ENCODE results near the gene BLOC1S5. TPM values are rescaled to one million over a fixed set of nuclear protein-coding genes. Genes with fewer than 3 reads are reported as not detected.

Gene BLOC1S5
- total and polyA plus RNA-seq, 4 donors: 3.5 to 20.5 (median 6.6) TPM

- no peak overlapping the region for H3K4me3 ChIP-seq
- TF ChIP-seq CTCF (IDR thresholded peaks at IDR 0.05; ENCODE audit: control extremely low read depth, extremely low read depth): no peak
- H3K27me3 ChIP-seq (ENCODE audit: control insufficient read depth in 3 of 3, insufficient read depth in 3 of 3, low read length in 2 of 3): no peaks in the 10 kb centered on the region
- H3K27ac ChIP-seq (ENCODE audit: low read depth in 1 of 2, low read length in 1 of 2): no peak overlapping the region
- ATAC-seq (ENCODE audit: insufficient read depth, low FRiP score) (peak; percentile 56), DNase-seq (no peak)
- no peaks in the 10 kb centered on the region for H3K9me3 ChIP-seq (ENCODE audit: control insufficient read depth in 4 of 4, insufficient read depth in 3 of 4, low read length in 3 of 4)
- peaks cover 0 to 18% (median 0%) of the 10 kb centered on the region in 5 donors for H3K4me1 ChIP-seq (ENCODE audit: control insufficient read depth in 5 of 5, insufficient read depth in 5 of 5, low read length in 5 of 5)
- peaks cover 0 to 2% (median 1%) of the 10 kb centered on the region in 4 donors for H3K36me3 ChIP-seq (ENCODE audit: control insufficient read depth in 4 of 4, insufficient read depth in 4 of 4, low read length in 4 of 4)
- no peak overlapping the region for H3K9ac ChIP-seq (ENCODE audit: insufficient read depth in 1 of 2, low read length in 2 of 2)
- 58 to 71% methylated on average over 4 of the region's 4 CpGs for WGBS, 2 donors
Measured at GRCh38 chr6:8080362-8081151, 16.4 kb upstream of the BLOC1S5 start.

GRCh38 chr6:8079126-8079525 lies 14.9 kb upstream of the BLOC1S5 start:
- no peaks in the 10 kb centered on the region for H3K9me3 ChIP-seq (ENCODE audit: control insufficient read depth in 4 of 4, insufficient read depth in 3 of 4, low read length in 3 of 4)
- peaks cover 0 to 13% (median 0%) of the 10 kb centered on the region in 5 donors for H3K4me1 ChIP-seq (ENCODE audit: control insufficient read depth in 5 of 5, insufficient read depth in 5 of 5, low read length in 5 of 5)
- H3K27me3 ChIP-seq (ENCODE audit: control insufficient read depth in 3 of 3, insufficient read depth in 3 of 3, low read length in 2 of 3): no peaks in the 10 kb centered on the region
- 94 to 98% methylated on average over 2 of the region's 2 CpGs for WGBS, 2 donors
- peaks cover 0 to 2% (median under 1%) of the 10 kb centered on the region in 4 donors for H3K36me3 ChIP-seq (ENCODE audit: control insufficient read depth in 4 of 4, insufficient read depth in 4 of 4, low read length in 4 of 4)
- H3K27ac ChIP-seq (ENCODE audit: low read depth in 1 of 2, low read length in 1 of 2): no peak overlapping the region
- DNase-seq (no peak), ATAC-seq (ENCODE audit: insufficient read depth, low FRiP score) (no peak)
- no peak for TF ChIP-seq CTCF (IDR thresholded peaks at IDR 0.05; ENCODE audit: control extremely low read depth, extremely low read depth)
- H3K4me3 ChIP-seq: no peak overlapping the region
- no peak overlapping the region for H3K9ac ChIP-seq (ENCODE audit: insufficient read depth in 1 of 2, low read length in 2 of 2)

GRCh38 chr6:8077991-8078390 lies 13.8 kb upstream of the BLOC1S5 start:
- 63 to 65% methylated on average over 2 of the region's 2 CpGs for WGBS, 2 donors
- H3K9me3 ChIP-seq (ENCODE audit: control insufficient read depth in 4 of 4, insufficient read depth in 3 of 4, low read length in 3 of 4): no peaks in the 10 kb centered on the region
- no peak overlapping the region for H3K27ac ChIP-seq (ENCODE audit: low read depth in 1 of 2, low read length in 1 of 2)

More at GRCh38 chr6:8077991-8078390, 13.8 kb upstream of the BLOC1S5 start:
- ATAC-seq (ENCODE audit: insufficient read depth, low FRiP score): no peak
- H3K4me3 ChIP-seq: no peak overlapping the region
- no peak for TF ChIP-seq CTCF (IDR thresholded peaks at IDR 0.05; ENCODE audit: control extremely low read depth, extremely low read depth)
- peaks cover 0 to 2% (median under 1%) of the 10 kb centered on the region in 4 donors for H3K36me3 ChIP-seq (ENCODE audit: control insufficient read depth in 4 of 4, insufficient read depth in 4 of 4, low read length in 4 of 4)
- no peaks in the 10 kb centered on the region for H3K27me3 ChIP-seq (ENCODE audit: control insufficient read depth in 3 of 3, insufficient read depth in 3 of 3, low read length in 2 of 3)
- DNase-seq: no peak
- H3K4me1 ChIP-seq (ENCODE audit: control insufficient read depth in 5 of 5, insufficient read depth in 5 of 5, low read length in 5 of 5): peaks cover 0 to 8% (median 0%) of the 10 kb centered on the region in 5 donors
- H3K9ac ChIP-seq (ENCODE audit: insufficient read depth in 1 of 2, low read length in 2 of 2): no peak overlapping the region
